ENCODE measurements around the gene PLEKHA8. TPM values are rescaled to one million over a fixed set of nuclear protein-coding genes. Genes with fewer than 3 reads are reported as not detected.

Gene PLEKHA8
- total and polyA plus RNA-seq, 10 of the 15 experiments (the other 5 are each of a cell fraction or from before 2014, with no cell fraction given), result 1.1 to 13.2 (median 5.7) TPM

DNA sequence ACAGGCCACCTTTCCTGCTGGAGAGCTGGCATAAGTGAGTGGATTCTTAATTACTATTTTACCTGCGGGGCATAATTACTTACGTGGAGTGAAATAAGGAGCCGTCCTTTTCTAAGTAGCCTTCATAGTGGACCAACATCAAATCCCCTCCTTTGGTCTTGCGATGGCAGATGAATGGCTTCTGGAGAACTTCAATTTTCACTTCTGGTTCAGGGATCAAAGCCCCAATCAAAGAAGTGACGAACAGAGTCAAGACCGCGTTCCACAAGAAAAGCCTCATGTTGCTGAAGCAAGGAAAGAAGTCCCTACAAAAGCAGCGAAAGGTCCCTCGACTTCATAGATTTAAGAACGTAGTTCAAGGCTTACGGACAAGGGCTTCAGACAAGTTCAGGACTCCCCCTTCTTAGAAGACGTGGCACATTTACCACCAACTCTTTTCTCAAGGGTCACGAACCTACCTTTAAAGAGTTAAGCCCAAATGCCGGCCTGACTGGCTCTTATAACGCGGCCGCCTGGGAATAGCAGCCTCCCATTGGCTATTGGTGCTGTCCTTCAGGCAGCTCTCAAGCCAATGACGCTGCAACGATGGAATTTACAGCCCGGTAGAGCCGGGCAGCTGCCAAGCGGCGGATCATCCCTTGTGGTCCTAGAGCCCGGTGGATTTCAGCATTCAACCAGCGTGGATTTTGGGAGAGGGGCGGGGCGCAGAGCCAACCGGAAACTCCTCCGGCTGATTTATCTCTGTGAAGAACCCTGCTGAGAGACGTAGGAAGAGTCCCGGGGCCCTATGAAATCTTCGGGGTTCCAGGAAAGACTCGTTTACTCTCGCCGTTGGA lies 1.8 kb upstream of the PLEKHA8 start, which contains the start of gene FKBP14 (continued):
- TF ChIP-seq, protein P1, sequence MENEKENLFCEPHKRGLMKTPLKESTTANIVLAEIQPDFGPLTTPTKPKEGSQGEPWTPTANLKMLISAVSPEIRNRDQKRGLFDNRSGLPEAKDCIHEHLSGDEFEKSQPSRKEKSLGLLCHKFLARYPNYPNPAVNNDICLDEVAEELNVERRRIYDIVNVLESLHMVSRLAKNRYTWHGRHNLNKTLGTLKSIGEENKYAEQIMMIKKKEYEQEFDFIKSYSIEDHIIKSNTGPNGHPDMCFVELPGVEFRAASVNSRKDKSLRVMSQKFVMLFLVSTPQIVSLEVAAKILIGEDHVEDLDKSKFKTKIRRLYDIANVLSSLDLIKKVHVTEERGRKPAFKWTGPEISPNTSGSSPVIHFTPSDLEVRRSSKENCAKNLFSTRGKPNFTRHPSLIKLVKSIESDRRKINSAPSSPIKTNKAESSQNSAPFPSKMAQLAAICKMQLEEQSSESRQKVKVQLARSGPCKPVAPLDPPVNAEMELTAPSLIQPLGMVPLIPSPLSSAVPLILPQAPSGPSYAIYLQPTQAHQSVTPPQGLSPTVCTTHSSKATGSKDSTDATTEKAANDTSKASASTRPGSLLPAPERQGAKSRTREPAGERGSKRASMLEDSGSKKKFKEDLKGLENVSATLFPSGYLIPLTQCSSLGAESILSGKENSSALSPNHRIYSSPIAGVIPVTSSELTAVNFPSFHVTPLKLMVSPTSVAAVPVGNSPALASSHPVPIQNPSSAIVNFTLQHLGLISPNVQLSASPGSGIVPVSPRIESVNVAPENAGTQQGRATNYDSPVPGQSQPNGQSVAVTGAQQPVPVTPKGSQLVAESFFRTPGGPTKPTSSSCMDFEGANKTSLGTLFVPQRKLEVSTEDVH (IDR thresholded peaks at IDR 0.05; ENCODE audit: low read depth, partially characterized antibody), result no peak
- TF ChIP-seq KAT2A (conservative IDR thresholded peaks at IDR 0.05; ENCODE audit: control insufficient read depth, low read depth, low read length), result no peak
- TF ChIP-seq NR2F1 (conservative IDR thresholded peaks at IDR 0.05), result peak; percentile 91
- TF ChIP-seq ETV6 (conservative IDR thresholded peaks at IDR 0.05 in 1 of 2, IDR thresholded peaks at IDR 0.05 in 1 of 2; ENCODE audit: borderline replicate concordance in 1 of 2, low read depth in 1 of 2), result 0 out of 4 replicates have a peak, but pooled peaks of 1 of the 2 experiments have one; percentile 11
- peak; percentile 72 for TF ChIP-seq EED (IDR thresholded peaks at IDR 0.05; ENCODE audit: low read depth)
- TF ChIP-seq MTA3 (IDR thresholded peaks at IDR 0.05; ENCODE audit: borderline replicate concordance, low read length), result no peak; the same call in 1 of the 2 replicates

DNA sequence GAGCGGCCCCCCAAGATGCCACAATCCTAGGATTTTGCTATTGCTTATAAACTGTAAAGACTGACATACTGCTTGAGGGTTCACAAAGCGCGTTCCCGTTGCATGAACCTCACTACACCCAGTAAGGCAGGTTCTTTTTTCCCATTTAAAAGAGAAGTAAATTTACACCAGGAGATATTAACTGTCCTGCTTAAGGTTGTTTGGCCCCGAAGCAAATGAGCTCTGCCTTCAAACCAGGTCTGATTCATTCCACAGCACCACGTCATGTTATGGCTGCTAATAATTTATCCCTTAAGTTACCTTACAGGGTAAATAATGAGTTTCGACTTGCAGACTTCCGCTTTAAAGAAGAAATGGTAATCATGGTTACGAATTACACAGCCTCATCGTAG lies 1.2 kb upstream of the PLEKHA8 start:
- CTCF ChIA-PET, result interaction anchor here (0.6 to 1.8 kb wide), 6 partner anchors 35 to 253 kb away, joined by 3 to 7 read pairs (median 3); no protein-coding TSS in a partner anchor
- TF ChIP-seq JUND (IDR thresholded peaks at IDR 0.05; ENCODE audit: low read depth, low read length) (peak; percentile 33; the same call in 1 of the 2 replicates), GATAD2B (conservative IDR thresholded peaks at IDR 0.05; ENCODE audit: low read depth) (no peak), JUNB (IDR thresholded peaks at IDR 0.05) (peak; percentile 39), POLR2A (IDR thresholded peaks at IDR 0.05; ENCODE audit: low read depth, low read length) (no peak), CHD2 (IDR thresholded peaks at IDR 0.05; ENCODE audit: borderline replicate concordance, low read depth, low read length) (no peak), SRF (IDR thresholded peaks at IDR 0.05; ENCODE audit: low read depth in 2 of 2, low read length in 2 of 2) (no peak), HDAC2 (IDR thresholded peaks at IDR 0.05) (no peak)
- TF ChIP-seq, protein P2, sequence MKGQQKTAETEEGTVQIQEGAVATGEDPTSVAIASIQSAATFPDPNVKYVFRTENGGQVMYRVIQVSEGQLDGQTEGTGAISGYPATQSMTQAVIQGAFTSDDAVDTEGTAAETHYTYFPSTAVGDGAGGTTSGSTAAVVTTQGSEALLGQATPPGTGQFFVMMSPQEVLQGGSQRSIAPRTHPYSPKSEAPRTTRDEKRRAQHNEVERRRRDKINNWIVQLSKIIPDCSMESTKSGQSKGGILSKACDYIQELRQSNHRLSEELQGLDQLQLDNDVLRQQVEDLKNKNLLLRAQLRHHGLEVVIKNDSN (IDR thresholded peaks at IDR 0.05; ENCODE audit: borderline replicate concordance, extremely low read length, insufficient read depth, low read depth, low read length), result no peak

More for the DNA sequence above, 1.2 kb upstream of the PLEKHA8 start:
- 0% methylated on average over 10 of the region's 10 CpGs for WGBS (ENCODE audit: insufficient coverage, insufficient replicate concordance, low lambda C conversion rate, missing lambda C conversion rate)
- peaks cover 33% of the 10 kb centered on the region for H3K79me2 ChIP-seq (ENCODE audit: control insufficient read depth, insufficient read depth, low read length)
- DNase-seq (ENCODE audit: low read depth, low spot score) (peak; percentile 51), FAIRE-seq (no peak), ATAC-seq (peak; percentile 55)
- in situ Hi-C loops (cut with MboI), result no loop called here
- H2AFZ ChIP-seq (ENCODE audit: control insufficient read depth, low read depth, low read length), result peak overlapping the region; percentile 87
- H3K4me1 ChIP-seq (ENCODE audit: control insufficient read depth, insufficient read depth, low read length), result no peaks in the 10 kb centered on the region; the same call in 1 of the 2 replicates
- SMC1A ChIA-PET (ENCODE audit: uncharacterized antibody, unreplicated experiment), result interaction anchor here (0.9 to 1.9 kb wide), 7 partner anchors 35 to 135 kb away, joined by 3 to 11 read pairs (median 4); no protein-coding TSS in a partner anchor
- RAD21 ChIA-PET (ENCODE audit: unreplicated experiment), result interaction anchor here (1.0 to 2.0 kb wide), 6 partner anchors 35 to 49 kb away, joined by 3 to 9 read pairs (median 4); partner anchors contain the start of gene SCRN1
- H3K9ac ChIP-seq (ENCODE audit: control insufficient read depth, insufficient read depth, low read length), result peak overlapping the region; percentile 86
- no peaks in the 10 kb centered on the region for H3K27me3 ChIP-seq (replicated peaks in 1 of 2; ENCODE audit: control insufficient read depth in 2 of 2, insufficient read depth in 2 of 2, low read length in 1 of 2)
- no TSS peak for BruUV-seq (replicated peaks)
- POLR2A ChIA-PET, result interaction anchor here (0.7 to 2.0 kb wide), 3 partner anchors 18 to 50 kb away, joined by 3 to 15 read pairs (median 4); partner anchors contain the start of gene SCRN1
- no peaks in the 10 kb centered on the region for H3K36me3 ChIP-seq (ENCODE audit: control insufficient read depth in 2 of 2, insufficient read depth in 2 of 2, low read length in 1 of 2)
- peak overlapping the region; percentile 76 for H3K4me3 ChIP-seq
- peak overlapping the region; percentile 77 for H3K27ac ChIP-seq (ENCODE audit: control insufficient read depth, insufficient read depth)
- H3K9me3 ChIP-seq (replicated peaks; ENCODE audit: control insufficient read depth, insufficient read depth, low read length), result no peaks in the 10 kb centered on the region
- no peaks in the 10 kb centered on the region for H4K20me1 ChIP-seq (ENCODE audit: control insufficient read depth, insufficient read depth)
- intact Hi-C loops (cut with micrococcal nuclease; ENCODE audit: unreplicated experiment), result loop anchor here (2.0 kb wide), 1 partner anchor 38 kb away; the partner anchor contains the start of gene SCRN1
- peak overlapping the region; percentile 99 for H3K4me2 ChIP-seq (ENCODE audit: control insufficient read depth, insufficient read depth)
